IMR-90 (cell line): ENCODE measurements around the gene SLC17A3. TPM values are rescaled to one million over a fixed set of nuclear protein-coding genes. Genes with fewer than 3 reads are reported as not detected.

ENCODE experiments used
- ATAC-seq: fragments of 200-7000 bp; cut with Tn5 transposase; 2 replicates; pipeline ENCODE4 v1.9.1; 2020; ENCODE audit warnings: low read depth, mild to moderate bottlenecking, moderate library complexity
- BruUV-seq: library from RNA; stranded (reverse); fragments of 400-500 nt; replicated peaks from 2 replicates; lab custom pipeline; 2021; lab: Mats Ljungman, UMichigan
- CTCF ChIA-PET: fragments of 300-600 bp; formaldehyde crosslinking; extraction: SDS; loops from one replicate; lab custom pipeline; 2021; ENCODE audit warnings: antibody characterized with exemption; lab: Yijun Ruan, JAX
- POLR2A ChIA-PET: fragments of 300-600 bp; sonication (Branson Sonifier 250); formaldehyde crosslinking; loops from one replicate; lab custom pipeline; 2022; ENCODE audit warnings: antibody characterized with exemption; ENCODE audit not compliant: unreplicated experiment; lab: Charles Lee
- DNase-seq: peaks from one replicate; pipeline ENCODE4 v3.0.0; 2013
- H2AFZ ChIP-seq: replicated peaks from 2 replicates; pipeline ENCODE3; 2013; ENCODE audit warnings: low read length, mild to moderate bottlenecking; ENCODE audit not compliant: poor library complexity
- H2AK5ac ChIP-seq: 2 replicates; pipeline ENCODE4 v1.6.1; 2013; ENCODE audit warnings: low read depth, low read length, inconsistent platforms
- H2AK9ac ChIP-seq: replicated peaks from 2 replicates; pipeline ENCODE3; 2013; ENCODE audit warnings: mild to moderate bottlenecking, low read depth, low read length, moderate library complexity; ENCODE audit not compliant: poor library complexity
- H2BK120ac ChIP-seq: 2 replicates; pipeline ENCODE4 v1.6.1; 2013; ENCODE audit warnings: low read depth, low read length, inconsistent platforms
- H2BK15ac ChIP-seq: 3 replicates; pipeline ENCODE4 v1.6.1; 2013; ENCODE audit warnings: low read depth, low read length, inconsistent platforms
- H2BK20ac ChIP-seq: 2 replicates; pipeline ENCODE4 v1.6.1; 2013; ENCODE audit warnings: low read depth, mild to moderate bottlenecking, inconsistent platforms, low read length, moderate library complexity
- H2BK5ac ChIP-seq: 2 replicates; pipeline ENCODE4 v1.6.1; 2013; ENCODE audit warnings: mild to moderate bottlenecking, low read depth, low read length, inconsistent platforms; ENCODE audit not compliant: poor library complexity, severe bottlenecking
- H3K14ac ChIP-seq: replicated peaks from 2 replicates; pipeline ENCODE4 v1.6.1; 2013; ENCODE audit warnings: low read depth, low read length, inconsistent platforms
- H3K18ac ChIP-seq: 2 replicates; pipeline ENCODE4 v1.6.1; 2013; ENCODE audit warnings: low read depth, low read length, control low read depth
- H3K23ac ChIP-seq: 2 replicates; pipeline ENCODE4 v1.6.1; 2013; ENCODE audit warnings: low read depth, low read length, inconsistent platforms
- H3K27ac ChIP-seq: 2 replicates; pipeline ENCODE4 v1.5.1; 2013; ENCODE audit warnings: mild to moderate bottlenecking, control low read depth, low read length; ENCODE audit not compliant: insufficient read depth
- H3K27me3 ChIP-seq: 2 replicates; pipeline ENCODE4 v1.6.1; 2013; ENCODE audit warnings: low read length; ENCODE audit not compliant: control insufficient read depth, insufficient read depth
- H3K36me3 ChIP-seq: 2 replicates; pipeline ENCODE4 v1.6.1; 2013; ENCODE audit warnings: low read length, mixed read lengths; ENCODE audit not compliant: control insufficient read depth, insufficient read depth
- H3K4ac ChIP-seq: 2 replicates; pipeline ENCODE4 v1.6.1; 2013; ENCODE audit warnings: low read depth, low read length, inconsistent platforms
- H3K4me1 ChIP-seq: 2 replicates; pipeline ENCODE4 v1.6.1; 2013; ENCODE audit warnings: low read length, mixed read lengths; ENCODE audit not compliant: control insufficient read depth, insufficient read depth
- H3K4me2 ChIP-seq: 2 replicates; pipeline ENCODE4 v1.6.1; 2013; ENCODE audit warnings: low read depth, mild to moderate bottlenecking, control low read depth, low read length, moderate library complexity
- H3K4me3 ChIP-seq: 2 replicates; pipeline ENCODE4 v1.5.1; 2013; ENCODE audit warnings: low read depth, mild to moderate bottlenecking, control low read depth, low read length, moderate library complexity; ENCODE audit not compliant: insufficient read depth
- H3K56ac ChIP-seq: 2 replicates; pipeline ENCODE4 v1.6.1; 2013; ENCODE audit warnings: low read length, inconsistent platforms; ENCODE audit not compliant: insufficient read depth; ENCODE audit errors: extremely low read depth
- H3K79me1 ChIP-seq, 2 experiments: 2 replicates each; pipeline ENCODE4 v1.6.1; 2013; ENCODE audit warnings: low read length in 2 of 2, inconsistent platforms in 1 of 2, low read depth in 1 of 2
- H3K9ac ChIP-seq: 2 replicates; pipeline ENCODE4 v1.6.1; 2013; ENCODE audit warnings: low read depth, low read length, control low read depth
- H3K9me1 ChIP-seq: 2 replicates; pipeline ENCODE4 v1.6.1; 2013; ENCODE audit warnings: low read length, inconsistent platforms; ENCODE audit not compliant: insufficient read depth
- H3K9me3 ChIP-seq: 2 replicates; pipeline ENCODE4 v1.6.1; 2013; ENCODE audit warnings: low read length; ENCODE audit not compliant: control insufficient read depth, insufficient read depth
- H4K20me1 ChIP-seq: 2 replicates; pipeline ENCODE4 v1.6.1; 2013; ENCODE audit warnings: low read length, inconsistent platforms; ENCODE audit not compliant: insufficient read depth
- H4K5ac ChIP-seq: 2 replicates; pipeline ENCODE4 v1.6.1; 2013; ENCODE audit warnings: mild to moderate bottlenecking, low read depth, low read length, control low read depth
- H4K8ac ChIP-seq, 2 experiments: 2 replicates each; pipeline ENCODE4 v1.6.1; 2013; ENCODE audit warnings: low read depth in 2 of 2, low read length in 2 of 2, control low read depth in 1 of 2, inconsistent platforms in 1 of 2
- H4K91ac ChIP-seq: 2 replicates; pipeline ENCODE4 v1.6.1; 2013; ENCODE audit warnings: low read depth, low read length, inconsistent platforms; ENCODE audit not compliant: insufficient read depth
- BHLHE40 ChIP-seq: fragments of 150-350 bp; IDR thresholded peaks from 2 replicates; pipeline ENCODE4 v1.6.1; 2016; ENCODE audit warnings: mild to moderate bottlenecking, low read depth, low read length
- CEBPB ChIP-seq: IDR thresholded peaks from 2 replicates; pipeline ENCODE4 v1.6.1; 2012; ENCODE audit warnings: low read depth, low read length, improper control_type of control experiment
- FOS ChIP-seq: fragments of 150-350 bp; IDR thresholded peaks from 2 replicates; pipeline ENCODE4 v1.6.1; 2016; ENCODE audit warnings: low read depth, low read length
- MAZ ChIP-seq: IDR thresholded peaks from 2 replicates; pipeline ENCODE4 v1.6.1; 2012; ENCODE audit warnings: low read depth, mild to moderate bottlenecking, low read length, improper control_type of control experiment, moderate library complexity, borderline replicate concordance
- NFE2L2 ChIP-seq: fragments of 150-350 bp; IDR thresholded peaks from 2 replicates; pipeline ENCODE4 v1.6.1; 2016; ENCODE audit warnings: low read depth, mild to moderate bottlenecking, low read length
- POLR2A ChIP-seq: IDR thresholded peaks from 2 replicates; pipeline ENCODE4 v1.6.1; 2012; ENCODE audit warnings: mild to moderate bottlenecking, low read depth, low read length
- RAD21 ChIP-seq: IDR thresholded peaks from 2 replicates; pipeline ENCODE4 v1.6.1; 2012; ENCODE audit warnings: low read length, improper control_type of control experiment
- RFX5 ChIP-seq: IDR thresholded peaks from 2 replicates; pipeline ENCODE4 v1.8.0; 2012; ENCODE audit warnings: low read depth, mild to moderate bottlenecking, low read length, moderate library complexity
- SMC3 ChIP-seq: fragments of 150-350 bp; IDR thresholded peaks from 2 replicates; pipeline ENCODE4 v1.6.1; 2016; ENCODE audit warnings: low read depth, mild to moderate bottlenecking, antibody characterized with exemption, low read length, moderate library complexity
- dilution Hi-C: fragments of 300-500 bp; cut with HindIII; formaldehyde crosslinking; loops from one replicate; pipeline ENCODE4 v1.14.3; 2018; ENCODE audit warnings: low sequenced_read_pairs; ENCODE audit not compliant: unreplicated experiment
- in situ Hi-C: fragments of 300-500 bp; cut with MboI; formaldehyde crosslinking; loops from 3 replicates; pipeline ENCODE4 v1.14.3; 2019; ENCODE audit warnings: low sequenced_read_pairs, inconsistent platforms, mixed read lengths
- intact Hi-C: fragments of 100-400 bp; cut with micrococcal nuclease; formaldehyde crosslinking; loops from 2 replicates; pipeline ENCODE4 v1.10.0; 2022
- polyA plus RNA-seq, 3 experiments: library from polyadenylated mRNA; depleted of rRNA; stranded (reverse); fragments of >200 nt; gene quantifications; 2 replicates each; pipeline ENCODE4 v1.2.3, GENCODE V29; 2012; ENCODE audit warnings: low replicate concordance in 1 of 3
- total RNA-seq: library from RNA; depleted of rRNA; stranded (reverse); fragments of >200 nt; gene quantifications from 2 replicates; pipeline ENCODE4 v1.2.3, GENCODE V29; 2012
- TF ChIP-seq, protein P1 (sequence below): conservative IDR thresholded peaks from 2 replicates; pipeline ENCODE4 v1.5.1; 2012; ENCODE audit warnings: mild to moderate bottlenecking, low read depth, low read length, improper control_type of control experiment
- TF ChIP-seq, protein P2 (sequence below): fragments of 150-350 bp; IDR thresholded peaks from 2 replicates; pipeline ENCODE4 v1.6.1; 2016; ENCODE audit warnings: low read depth, mild to moderate bottlenecking, low read length, moderate library complexity, borderline replicate concordance

The SLC17A3 gene
- total and polyA plus RNA-seq, 2 of the 4 experiments (the other 2 are of a cell fraction), result not detected

DNA sequence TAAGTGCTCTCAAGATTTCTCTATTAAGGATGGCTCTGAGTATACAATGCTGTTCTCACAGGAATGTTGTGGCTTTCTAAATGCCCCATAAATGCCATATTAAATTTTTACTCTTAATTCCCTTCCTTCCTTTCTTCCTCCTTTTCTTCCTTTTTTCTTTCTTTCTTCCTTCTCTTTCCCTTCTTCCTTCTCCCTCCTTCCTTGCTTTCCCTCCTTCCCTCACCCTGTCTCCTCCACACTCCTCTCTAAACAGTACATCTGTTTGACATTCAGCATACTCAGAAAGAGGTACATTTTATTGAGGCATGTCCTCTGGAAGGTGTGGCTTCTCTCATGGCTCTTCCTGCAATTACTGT, 41.8 kb downstream of the SLC17A3 start:
- Histone ChIP-seq H3K9ac (no peak overlapping the region), H3K23ac (no peak overlapping the region), H3K36me3 (no peaks in the 10 kb centered on the region), H3K4ac (no peak overlapping the region), H2BK120ac (no peak overlapping the region), H4K20me1 (no peaks in the 10 kb centered on the region), H3K4me1 (no peaks in the 10 kb centered on the region), H3K9me3 (no peaks in the 10 kb centered on the region), H3K79me1 (no peaks in the 10 kb centered on the region), H3K14ac (no peak overlapping the region), H3K27ac (no peak overlapping the region), H2BK20ac (no peak overlapping the region), H4K8ac (no peak overlapping the region), H3K27me3 (no peaks in the 10 kb centered on the region), H3K4me2 (no peak overlapping the region), H3K4me3 (no peak overlapping the region), H2BK5ac (no peak overlapping the region), H4K5ac (no peak overlapping the region), H3K18ac (no peak overlapping the region), H2AFZ (no peak overlapping the region), H2AK5ac (no peak overlapping the region), H3K9me1 (no peaks in the 10 kb centered on the region), H2AK9ac (no peak overlapping the region), H2BK15ac (no peak overlapping the region), H3K56ac (no peak overlapping the region), H4K91ac (no peak overlapping the region)
- intact Hi-C loops, result no loop called here
- DNase-seq, result no peak
- BruUV-seq, result no TSS peak
- no peak for ATAC-seq
- ChIA-PET POLR2A (no interaction called here), CTCF (no interaction called here)
- in situ Hi-C loops, result no loop called here
- dilution Hi-C loops, result no loop called here
- TF ChIP-seq POLR2A, result no peak
- TF ChIP-seq SMC3, result no peak
- no peak for TF ChIP-seq CEBPB
- TF ChIP-seq BHLHE40, result no peak
- TF ChIP-seq FOS, result no peak
- TF ChIP-seq, protein P1, sequence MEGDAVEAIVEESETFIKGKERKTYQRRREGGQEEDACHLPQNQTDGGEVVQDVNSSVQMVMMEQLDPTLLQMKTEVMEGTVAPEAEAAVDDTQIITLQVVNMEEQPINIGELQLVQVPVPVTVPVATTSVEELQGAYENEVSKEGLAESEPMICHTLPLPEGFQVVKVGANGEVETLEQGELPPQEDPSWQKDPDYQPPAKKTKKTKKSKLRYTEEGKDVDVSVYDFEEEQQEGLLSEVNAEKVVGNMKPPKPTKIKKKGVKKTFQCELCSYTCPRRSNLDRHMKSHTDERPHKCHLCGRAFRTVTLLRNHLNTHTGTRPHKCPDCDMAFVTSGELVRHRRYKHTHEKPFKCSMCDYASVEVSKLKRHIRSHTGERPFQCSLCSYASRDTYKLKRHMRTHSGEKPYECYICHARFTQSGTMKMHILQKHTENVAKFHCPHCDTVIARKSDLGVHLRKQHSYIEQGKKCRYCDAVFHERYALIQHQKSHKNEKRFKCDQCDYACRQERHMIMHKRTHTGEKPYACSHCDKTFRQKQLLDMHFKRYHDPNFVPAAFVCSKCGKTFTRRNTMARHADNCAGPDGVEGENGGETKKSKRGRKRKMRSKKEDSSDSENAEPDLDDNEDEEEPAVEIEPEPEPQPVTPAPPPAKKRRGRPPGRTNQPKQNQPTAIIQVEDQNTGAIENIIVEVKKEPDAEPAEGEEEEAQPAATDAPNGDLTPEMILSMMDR, result no peak
- TF ChIP-seq, protein P2, sequence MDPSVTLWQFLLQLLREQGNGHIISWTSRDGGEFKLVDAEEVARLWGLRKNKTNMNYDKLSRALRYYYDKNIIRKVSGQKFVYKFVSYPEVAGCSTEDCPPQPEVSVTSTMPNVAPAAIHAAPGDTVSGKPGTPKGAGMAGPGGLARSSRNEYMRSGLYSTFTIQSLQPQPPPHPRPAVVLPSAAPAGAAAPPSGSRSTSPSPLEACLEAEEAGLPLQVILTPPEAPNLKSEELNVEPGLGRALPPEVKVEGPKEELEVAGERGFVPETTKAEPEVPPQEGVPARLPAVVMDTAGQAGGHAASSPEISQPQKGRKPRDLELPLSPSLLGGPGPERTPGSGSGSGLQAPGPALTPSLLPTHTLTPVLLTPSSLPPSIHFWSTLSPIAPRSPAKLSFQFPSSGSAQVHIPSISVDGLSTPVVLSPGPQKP, result no peak
- TF ChIP-seq MAZ, result no peak
- TF ChIP-seq RAD21, result no peak
- TF ChIP-seq RFX5, result no peak
- TF ChIP-seq NFE2L2, result no peak
